Thoracic aorta (tissue), 2 donors: ENCODE data around the gene CLCF1. TPM values are rescaled to one million over a fixed set of nuclear protein-coding genes. Genes with fewer than 3 reads are reported as not detected.

Source experiments
- ATAC-seq: fragments of 150-250 bp; one replicate; pipeline ENCODE4 v1.8.0; 2017; ENCODE audit warnings: low read depth; ENCODE audit not compliant: insufficient number of reproducible peaks, low FRiP score
- DNase-seq: peaks from one replicate; pipeline ENCODE4 v3.0.0-alpha.2; 2020; ENCODE audit warnings: low spot score
- H3K27ac ChIP-seq, 2 donors: fragments of 200-600 bp; sonication (generic); 1 replicate in 1 of 2; 2 replicates in 1 of 2; pipeline ENCODE4 v1.5.1; 2016; ENCODE audit warnings: mild to moderate bottlenecking in 2 of 2, moderate library complexity in 2 of 2
- H3K27me3 ChIP-seq: fragments of 200-600 bp; sonication (generic); replicated peaks from 2 replicates; pipeline ENCODE4 v1.6.0; 2016; ENCODE audit warnings: mild to moderate bottlenecking; ENCODE audit not compliant: insufficient read depth
- H3K36me3 ChIP-seq: fragments of 200-600 bp; sonication (generic); one replicate; pipeline ENCODE4 v1.5.1; 2016
- H3K4me1 ChIP-seq, 2 donors: fragments of 200-600 bp; sonication (generic); 1 replicate in 1 of 2; 2 replicates in 1 of 2; pipeline versions ENCODE4 v1.5.1 to v1.6.0; 2016; ENCODE audit warnings: low read depth in 2 of 2, mild to moderate bottlenecking in 1 of 2; ENCODE audit not compliant: control insufficient read depth in 1 of 2
- H3K4me3 ChIP-seq: fragments of 200-600 bp; sonication (generic); 2 replicates; pipeline ENCODE4 v1.5.1; 2016; ENCODE audit warnings: mild to moderate bottlenecking
- H3K9me3 ChIP-seq: fragments of 200-600 bp; sonication (generic); 2 replicates; pipeline ENCODE4 v1.5.1; 2016
- CTCF ChIP-seq: fragments of 200-600 bp; sonication (generic); IDR thresholded peaks from one replicate; pipeline ENCODE4 v1.5.1; 2019; ENCODE audit warnings: antibody characterized with exemption
- total RNA-seq, 2 donors: library from RNA; depleted of rRNA; stranded (reverse); fragments of >200 nt; gene quantifications; one replicate each; pipeline versions ENCODE4 v1.1.0 to v1.2.3, GENCODE V29; 2016

Gene CLCF1
- 10 to 100 TPM; 27.1 to 38.1 TPM for total RNA-seq

- H3K36me3 ChIP-seq = no peaks in the 10 kb centered on the region
- H3K4me1 ChIP-seq = peaks cover 23 to 39% of the 10 kb centered on the region in 2 donors
- no peaks in the 10 kb centered on the region for H3K27me3 ChIP-seq
- no peak for ATAC-seq
- DNase-seq = no peak
- no peaks in the 10 kb centered on the region for H3K9me3 ChIP-seq
- H3K27ac ChIP-seq = peak within 1 kb of the TSS; percentile 92 to 99
- peak within 1 kb of the TSS; percentile 76 for H3K4me3 ChIP-seq
- TF ChIP-seq CTCF = no peak
Observed at GRCh38 chr11:67372993-67373647, at the start of gene CLCF1. Gene CLCF1, minus strand, starts transcription at chr11:67373598. Its CDS starts 59 bp downstream, at chr11:67373539.

- DNase-seq (no peak), ATAC-seq (no peak)
- Histone ChIP-seq H3K36me3 (no peaks in the 10 kb centered on the region), H3K4me3 (no peak overlapping the region), H3K27ac (no peak overlapping the region), H3K9me3 (no peaks in the 10 kb centered on the region), H3K4me1 (peaks cover 13 to 33% of the 10 kb centered on the region in 2 donors), H3K27me3 (no peaks in the 10 kb centered on the region)
- no peak for TF ChIP-seq CTCF
Observed at GRCh38 chr11:67422891-67423290, 49.5 kb upstream of the CLCF1 start.

- Histone ChIP-seq H3K9me3 (no peaks in the 10 kb centered on the region), H3K4me1 (peaks cover 15 to 41% of the 10 kb centered on the region in 2 donors), H3K27me3 (no peaks in the 10 kb centered on the region), H3K4me3 (peak overlapping the region; percentile 81), H3K27ac (peak overlapping the region in 1 of 2 donors; percentile 90), H3K36me3 (no peaks in the 10 kb centered on the region)
- no peak for TF ChIP-seq CTCF
- DNase-seq = no peak
- ATAC-seq = no peak
Observed at GRCh38 chr11:67421430-67422031, 48.1 kb upstream of the CLCF1 start.

GRCh38 chr11:67420646-67421429 lies 47.4 kb upstream of the CLCF1 start:
- peaks cover 19 to 48% of the 10 kb centered on the region in 2 donors for H3K4me1 ChIP-seq
- no peaks in the 10 kb centered on the region for H3K27me3 ChIP-seq

More at GRCh38 chr11:67420646-67421429, 47.4 kb upstream of the CLCF1 start:
- no peaks in the 10 kb centered on the region for H3K36me3 ChIP-seq
- H3K27ac ChIP-seq = peak overlapping the region; percentile 78 to 90
- DNase-seq (peak; percentile 82), ATAC-seq (peak; percentile 72)
- H3K9me3 ChIP-seq = no peaks in the 10 kb centered on the region
- no peak for TF ChIP-seq CTCF
- peak overlapping the region; percentile 81 for H3K4me3 ChIP-seq
